Measurements from ENCODE around the gene ATP2A2.

ATP2A2 gene

DNA sequence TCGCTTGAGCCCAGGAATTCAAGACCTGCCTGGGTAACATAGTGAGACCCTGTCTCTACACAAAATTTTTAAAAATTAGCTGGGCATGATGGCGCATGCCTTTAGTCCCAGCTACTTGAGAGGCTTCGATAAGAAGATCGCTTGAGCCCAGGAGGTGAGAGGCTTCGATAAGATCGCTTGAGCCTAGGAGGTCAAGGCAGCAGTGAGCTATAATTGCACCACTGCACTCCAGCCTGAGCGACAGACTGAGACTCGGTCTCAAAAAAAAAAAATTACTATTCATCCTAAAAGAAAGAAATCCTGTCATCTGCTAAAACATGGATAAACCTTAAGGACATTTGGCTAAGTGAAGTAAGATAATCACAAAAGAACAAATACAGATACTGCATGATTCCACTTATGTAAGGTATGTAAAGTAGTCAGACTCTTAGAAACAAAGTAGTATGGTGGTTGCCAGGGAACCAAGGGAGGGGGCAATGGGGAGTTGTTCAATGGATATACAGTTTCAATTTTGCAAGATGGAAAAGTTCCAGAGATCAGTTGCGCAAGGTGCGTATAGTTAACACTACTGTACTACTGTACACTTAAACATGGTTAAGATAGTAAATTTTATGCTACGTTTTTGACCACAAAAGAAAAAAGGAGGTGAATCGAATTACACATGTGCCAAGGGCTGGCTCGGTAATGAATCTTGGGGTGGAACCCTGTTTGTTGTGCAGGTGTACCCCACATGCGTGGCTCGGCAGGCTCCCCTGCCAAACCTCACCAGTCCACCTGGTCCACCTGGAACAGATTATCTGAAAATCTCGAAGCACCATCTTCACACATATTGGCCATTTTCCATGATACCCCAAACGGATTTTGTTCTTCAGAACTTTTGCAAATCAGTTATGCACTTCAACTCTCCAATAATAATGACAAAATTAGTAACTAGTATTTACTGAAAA, 18.3 kb upstream of the ATP2A2 start:
- DNase-seq = no peak

DNA sequence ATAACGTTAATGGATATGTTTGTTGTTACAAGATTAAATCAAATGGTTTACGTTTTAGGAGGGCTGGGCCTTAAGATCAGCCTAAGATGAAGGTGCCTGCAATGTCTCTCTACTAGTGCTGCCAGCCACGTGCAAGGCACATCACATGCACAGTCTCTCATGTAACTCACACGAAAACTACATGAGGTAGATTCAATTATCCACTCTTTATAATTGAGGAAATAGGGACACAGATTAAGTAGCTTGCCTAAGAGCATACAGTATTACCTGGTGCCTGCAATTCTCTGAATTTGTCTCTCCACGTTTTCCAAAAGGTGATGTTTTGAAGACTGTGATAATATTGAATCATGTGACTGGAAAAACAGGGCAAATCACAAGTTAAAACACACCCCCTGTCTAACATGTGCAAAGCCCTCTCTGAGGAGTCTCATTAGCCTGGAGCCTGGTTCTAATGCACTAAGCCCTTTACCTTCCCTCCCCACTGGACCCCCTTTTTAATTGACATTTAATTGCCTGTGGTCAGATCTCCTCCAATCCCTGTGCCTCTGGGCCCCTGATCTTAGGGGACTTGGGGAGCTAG, 14.6 kb upstream of the ATP2A2 start:
- DNase-seq = no peak

DNA sequence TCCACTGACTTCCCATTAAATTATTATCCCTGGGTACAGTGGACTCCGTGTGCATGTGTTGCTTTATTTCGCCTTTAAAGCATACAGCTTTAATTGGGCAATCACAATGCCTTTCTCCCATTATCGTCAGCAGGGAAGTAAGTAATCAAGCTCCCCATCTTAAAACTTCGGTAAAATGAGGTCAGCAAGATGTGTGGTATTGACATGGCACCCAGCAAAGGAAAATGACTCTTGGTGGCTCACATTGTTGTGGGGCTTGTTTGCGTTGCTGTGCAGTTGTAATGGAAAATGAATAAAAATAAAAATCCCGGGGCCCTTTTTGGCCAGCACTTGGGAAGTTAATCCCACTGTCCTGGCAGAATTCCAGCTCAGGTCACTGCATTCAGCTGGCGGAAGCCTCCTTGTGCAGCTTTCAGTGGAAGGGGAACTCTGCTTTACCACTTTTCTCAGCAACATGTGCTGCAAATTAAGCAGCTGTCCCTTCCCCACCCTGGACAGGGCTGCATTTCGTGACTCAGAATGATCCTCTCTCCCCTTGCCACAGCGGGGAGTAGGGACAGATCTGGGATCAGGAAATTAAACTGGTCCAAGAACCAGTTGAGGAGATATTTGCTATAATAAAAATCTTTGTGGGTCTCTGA, 13.9 kb upstream of the ATP2A2 start:
- DNase-seq = no peak

DNA sequence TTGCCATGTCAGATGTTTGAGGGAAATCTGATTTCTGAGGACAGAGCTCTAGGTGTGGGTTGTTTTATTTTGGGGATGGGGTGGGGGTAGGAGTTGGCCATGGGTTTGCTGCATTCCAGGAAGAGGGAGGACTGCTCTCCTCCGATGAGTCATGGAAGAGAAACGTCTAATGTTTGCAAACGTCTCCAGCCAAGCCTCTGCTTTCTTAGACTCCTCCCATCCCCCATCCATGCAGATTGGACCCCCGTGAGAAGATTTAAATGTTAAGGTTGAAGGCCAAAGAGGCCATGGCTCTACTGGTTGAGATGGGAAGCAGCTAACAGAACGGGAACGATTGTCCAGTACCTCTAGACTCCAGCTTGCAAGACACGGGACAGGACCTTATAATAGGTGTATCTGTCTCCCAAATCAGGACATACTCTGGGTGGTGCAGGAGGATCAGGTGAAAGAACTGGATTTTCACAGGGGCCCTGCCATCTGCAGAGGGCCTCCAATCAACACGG, 11.4 kb upstream of the ATP2A2 start:
- no peak for DNase-seq

DNA sequence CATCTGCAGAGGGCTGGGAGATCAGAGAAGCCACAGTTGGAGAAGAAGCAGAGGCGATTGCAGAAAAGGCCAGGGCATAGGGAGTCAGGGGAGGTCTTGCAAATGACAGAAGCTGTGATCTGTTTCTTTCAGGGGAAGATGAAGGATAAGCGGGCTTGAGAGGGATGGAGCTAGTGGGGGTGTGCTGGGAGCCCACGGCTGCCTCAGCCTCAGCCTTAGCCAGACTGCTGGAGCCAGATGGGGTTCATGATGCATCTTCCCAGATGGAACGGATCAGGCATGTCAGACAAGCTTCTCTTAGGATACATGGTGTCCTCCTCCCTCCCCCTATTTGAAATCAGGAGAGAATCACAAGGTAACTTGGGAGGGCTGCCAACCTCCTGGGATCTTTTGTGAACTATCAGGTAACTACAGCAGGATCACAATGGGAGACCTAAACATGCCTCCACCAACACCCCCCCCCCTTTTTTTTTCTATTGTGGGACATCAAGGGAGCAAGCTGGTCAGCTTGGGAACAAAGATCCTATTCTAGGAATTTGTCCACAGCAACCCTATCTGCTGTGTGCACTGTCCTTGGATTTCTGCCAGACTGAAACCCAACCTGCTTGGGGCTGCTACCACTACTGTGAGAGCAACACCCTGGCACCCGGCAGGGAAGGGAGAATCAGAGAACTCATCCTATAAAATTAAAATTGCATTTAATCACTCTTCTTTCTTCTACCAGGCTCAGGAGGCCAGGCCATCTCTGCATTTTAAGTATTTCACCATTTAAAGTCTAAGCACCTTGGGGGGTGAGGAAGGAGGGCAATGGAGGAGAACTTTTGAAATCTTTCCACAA, 10.7 kb upstream of the ATP2A2 start:
- peak; percentile 82 for DNase-seq

DNA sequence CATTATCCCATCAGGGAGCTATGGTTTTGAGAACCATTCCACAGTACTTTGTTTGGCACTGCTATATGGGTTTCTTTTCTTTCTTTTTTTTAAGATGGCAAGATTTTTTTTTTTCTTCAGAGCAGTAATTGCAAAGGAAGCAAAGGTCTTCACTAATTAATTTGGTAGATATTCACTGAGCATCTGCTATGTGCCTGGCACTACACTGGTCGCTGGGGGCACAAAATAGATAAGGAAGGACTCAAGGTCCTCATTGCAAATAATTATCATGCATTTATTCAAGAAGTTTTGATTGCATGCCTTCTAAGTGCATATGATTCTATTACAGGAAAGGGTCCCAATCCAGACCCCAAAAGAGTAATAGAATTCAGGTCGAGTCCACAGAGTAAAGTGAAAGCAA, 10.0 kb upstream of the ATP2A2 start:
- no peak for DNase-seq

DNA sequence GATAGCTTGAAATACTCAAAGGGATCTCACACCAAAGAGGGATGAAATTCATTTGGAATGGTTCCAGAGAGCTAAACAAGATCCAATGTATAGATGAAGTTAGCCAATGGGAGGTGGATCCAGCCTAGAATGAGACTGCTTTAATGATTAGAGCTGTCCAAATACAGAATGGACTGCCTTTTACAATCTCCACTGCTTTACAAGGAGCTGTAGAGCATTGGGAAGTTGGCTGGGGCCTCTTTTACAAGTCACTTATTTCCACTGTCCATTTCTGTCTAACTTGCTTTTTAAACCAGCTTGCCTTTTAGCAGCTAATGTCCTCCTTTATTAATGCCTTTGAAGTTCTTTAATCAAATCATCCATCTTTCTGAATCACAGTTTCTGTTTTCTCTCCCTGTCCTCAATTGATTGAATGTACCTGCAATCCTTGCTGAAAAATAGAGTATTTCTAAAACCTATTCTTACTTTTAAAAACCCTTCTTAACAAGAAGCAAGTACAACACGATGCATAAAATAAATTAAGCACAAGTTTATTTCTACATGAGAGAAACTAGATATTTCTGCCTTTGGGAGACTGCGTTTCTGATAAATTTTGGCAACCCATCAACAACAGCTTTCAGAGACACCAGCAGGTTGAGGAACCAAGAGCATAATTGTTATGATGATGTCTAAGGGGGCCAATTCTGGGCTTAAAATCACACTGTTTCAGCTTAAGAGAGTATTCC, 3.4 kb upstream of the ATP2A2 start:
- DNase-seq = no peak

DNA sequence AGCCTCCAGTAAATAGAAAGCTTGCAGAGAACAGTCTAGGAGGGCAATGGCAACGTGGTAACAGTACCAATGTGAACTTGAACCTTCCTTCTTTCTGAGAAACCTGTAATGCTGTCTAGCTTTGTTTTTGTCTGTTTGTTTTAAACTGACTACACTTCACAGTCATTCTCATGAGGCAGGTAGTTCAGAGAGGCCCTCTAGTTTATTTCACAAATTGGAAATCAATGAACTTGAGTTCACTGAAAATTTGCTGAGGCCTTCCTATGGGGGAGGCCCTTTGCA, 2.9 kb upstream of the ATP2A2 start:
- DNase-seq = no peak

DNA sequence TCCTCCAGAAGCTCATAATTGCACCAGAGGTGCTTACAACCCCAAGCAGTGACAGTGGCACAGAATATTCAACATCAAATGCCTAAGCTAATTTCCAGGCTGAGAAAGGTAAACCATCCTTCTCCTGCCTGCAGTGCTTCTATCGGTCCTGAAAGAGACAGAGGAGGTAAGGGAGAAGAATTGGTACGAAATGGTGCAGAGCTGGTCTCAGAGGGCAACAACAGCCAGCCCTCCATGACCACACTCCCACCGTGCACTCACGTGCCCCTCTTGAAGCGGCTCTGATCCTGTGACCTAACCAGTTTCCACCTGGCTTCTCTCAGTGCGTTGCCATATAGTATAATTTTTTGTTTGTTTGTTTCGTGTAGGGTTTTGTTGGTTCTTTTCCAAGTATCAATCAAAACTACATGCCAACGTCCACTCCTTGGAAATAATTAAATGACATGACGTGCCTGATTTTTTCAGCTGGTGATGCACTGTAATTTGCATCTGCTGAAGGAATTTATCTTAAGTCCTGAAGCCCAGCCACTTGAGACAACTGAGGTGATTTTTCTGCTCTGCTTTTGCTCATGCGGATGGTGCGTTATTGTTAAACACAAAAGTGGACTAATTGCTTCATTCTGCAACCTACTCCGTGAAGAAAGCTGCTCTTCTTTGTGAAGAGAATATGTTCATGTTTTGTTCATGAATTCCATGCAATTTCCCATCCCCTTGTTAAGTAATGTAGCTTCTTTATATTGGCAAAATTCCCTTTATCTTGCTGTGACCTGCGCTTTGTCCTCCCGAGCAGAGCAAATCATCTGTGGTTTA, 1.3 kb upstream of the ATP2A2 start:
- DNase-seq = no peak

DNA sequence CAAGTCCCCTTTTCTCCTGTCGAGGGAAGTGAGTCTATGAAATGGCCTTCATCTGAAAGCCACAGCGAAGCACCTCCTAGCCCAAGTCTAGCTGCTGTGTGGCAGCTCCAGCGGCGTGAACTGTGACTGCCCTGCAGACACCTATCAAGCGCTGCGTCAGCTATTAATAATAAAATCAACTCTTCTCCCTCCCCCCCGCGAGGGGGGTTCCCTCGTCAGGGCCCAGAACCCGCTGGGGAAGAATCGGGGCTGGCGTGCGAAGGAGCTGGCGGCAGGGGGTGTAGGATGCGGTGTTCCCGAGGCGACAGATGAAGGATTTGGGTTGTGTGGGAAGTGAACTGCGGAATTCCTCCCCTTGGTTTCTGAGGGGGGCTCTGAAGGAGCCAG, 662 bp upstream of the ATP2A2 start:
- no peak for DNase-seq

DNA sequence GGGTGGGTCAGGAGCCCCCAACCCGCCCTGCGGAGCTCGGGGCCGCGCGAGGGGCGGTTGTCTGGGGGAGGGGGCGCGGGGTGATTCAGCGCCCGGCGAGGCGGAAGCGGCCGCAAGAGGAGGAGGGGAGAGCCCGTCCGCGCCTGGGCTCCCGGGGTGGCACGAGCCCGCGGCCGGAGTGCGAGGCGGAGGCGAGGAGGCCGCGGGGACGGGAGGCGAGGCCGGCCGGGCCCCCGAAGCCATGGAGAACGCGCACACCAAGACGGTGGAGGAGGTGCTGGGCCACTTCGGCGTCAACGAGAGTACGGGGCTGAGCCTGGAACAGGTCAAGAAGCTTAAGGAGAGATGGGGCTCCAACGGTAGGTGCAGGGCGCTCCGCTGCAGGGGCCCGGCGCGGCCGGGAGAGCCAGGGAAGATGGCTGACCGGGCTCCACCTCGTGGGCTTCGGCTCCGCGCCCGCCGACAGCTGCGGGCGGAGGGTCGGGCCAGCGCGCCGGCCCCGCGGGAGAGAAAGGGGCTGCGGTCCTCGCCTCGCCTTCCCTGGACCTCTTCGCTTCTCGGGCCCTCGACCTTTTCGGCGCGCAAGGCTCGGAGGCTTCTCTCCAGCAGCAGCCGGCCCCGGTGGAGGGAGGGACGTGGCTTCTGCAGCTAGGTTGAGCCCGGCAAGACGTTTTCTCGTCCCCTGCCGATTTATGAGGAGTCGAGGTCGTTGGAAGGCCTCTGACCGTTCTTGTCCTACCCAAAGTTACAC, 677 bp downstream of the ATP2A2 start:
- DNase-seq = no peak

DNA sequence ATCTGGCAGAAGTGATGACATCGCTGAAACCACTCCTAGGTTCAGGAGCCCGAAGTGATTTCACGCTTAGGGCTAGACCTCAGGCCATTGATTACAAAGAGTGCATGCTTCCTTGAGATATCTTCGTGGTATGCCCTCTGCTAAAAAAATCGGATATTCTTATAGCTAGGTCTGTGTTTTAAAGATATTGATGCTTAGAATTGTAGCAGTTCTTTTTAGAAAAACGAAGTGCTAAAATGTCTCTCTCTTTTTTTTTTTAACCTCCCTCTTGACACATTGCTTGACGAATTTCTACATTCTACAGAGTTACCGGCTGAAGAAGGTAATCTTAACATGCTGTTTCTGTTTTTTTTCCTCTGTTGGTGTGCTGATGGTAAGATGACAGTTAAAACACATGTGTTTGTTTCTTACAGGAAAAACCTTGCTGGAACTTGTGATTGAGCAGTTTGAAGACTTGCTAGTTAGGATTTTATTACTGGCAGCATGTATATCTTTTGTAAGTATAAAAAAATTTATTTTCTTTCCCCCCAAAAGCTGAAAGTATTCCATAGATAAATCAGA, 1.3 kb downstream of the ATP2A2 start:
- no peak for DNase-seq

DNA sequence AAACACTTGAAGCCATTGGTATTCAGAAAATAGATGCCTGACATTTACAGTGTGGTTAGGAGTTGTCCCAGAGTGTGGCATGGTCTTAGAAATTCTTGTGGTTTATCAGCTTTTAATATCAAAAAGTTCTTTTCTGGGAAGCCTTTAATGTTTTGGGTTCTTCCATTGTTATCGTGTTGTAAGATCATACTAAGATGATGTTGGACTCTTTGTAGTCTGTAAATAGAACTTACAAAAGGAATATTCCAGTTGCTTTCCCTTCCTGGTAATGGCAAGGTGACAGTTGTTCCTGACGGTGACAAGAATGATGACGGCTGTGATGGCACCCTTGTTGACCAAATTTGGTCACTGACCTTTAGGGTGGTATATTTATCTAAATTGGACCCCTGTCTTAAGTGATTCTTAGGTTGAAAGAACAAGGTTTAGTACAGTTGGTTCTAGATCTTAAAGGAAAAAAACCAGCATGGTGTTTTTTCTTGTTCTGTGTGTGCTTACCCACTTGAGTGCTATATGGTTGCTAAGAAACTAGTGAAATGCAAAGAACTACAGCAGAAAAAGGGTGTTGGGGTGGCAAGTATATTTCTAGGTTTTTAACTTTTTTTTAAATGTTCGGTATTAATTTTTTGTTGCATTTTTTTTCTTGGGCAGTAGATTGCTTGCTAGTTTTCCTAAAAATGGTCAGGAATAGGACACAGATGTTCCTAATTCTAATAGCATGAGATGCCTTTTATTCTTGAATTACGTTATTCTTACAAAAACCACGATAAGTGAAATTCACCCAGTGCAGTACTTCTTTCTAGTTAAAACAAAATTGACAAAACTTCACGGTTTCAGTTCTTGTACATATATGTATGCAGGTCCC, 2.1 kb downstream of the ATP2A2 start:
- no peak for DNase-seq

DNA sequence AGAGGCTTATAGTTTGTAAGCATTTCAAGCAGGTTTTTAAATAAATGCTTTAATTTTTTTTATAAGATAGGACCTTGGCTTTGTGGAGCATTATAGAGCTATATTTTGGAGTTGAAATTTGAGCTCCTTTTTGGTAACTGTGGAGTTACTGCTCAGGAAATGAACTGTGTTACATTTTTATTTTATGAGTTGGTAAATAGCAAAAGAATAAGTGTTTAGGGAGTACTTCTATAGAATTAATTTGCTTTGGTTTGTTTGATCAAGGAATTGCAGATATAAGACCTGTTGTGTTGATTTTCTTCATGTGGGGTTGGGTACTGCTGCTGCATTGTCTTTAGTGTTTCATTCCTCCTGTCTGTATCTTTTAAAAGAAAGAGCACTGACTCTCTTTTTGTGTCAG, 3.5 kb downstream of the ATP2A2 start:
- no peak for DNase-seq

DNA sequence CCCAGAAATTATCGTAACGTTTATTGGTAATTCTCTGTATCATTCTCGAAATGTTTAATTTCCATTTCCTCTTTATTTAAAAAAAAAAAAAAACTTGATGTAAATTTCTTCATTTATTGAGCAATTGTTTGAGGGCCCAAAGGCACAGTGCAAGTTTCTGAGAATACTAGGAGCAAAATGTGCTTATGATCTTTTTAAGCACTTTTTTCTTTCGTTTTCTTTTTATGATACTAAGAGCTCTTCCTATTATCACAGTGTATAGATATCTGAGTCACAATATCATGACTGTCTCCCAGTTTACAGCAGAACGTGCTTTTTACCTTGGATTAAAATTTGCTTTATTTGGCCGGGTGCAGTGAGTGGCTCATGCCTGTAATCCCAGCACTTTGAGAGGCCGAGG, 5.6 kb downstream of the ATP2A2 start:
- no peak for DNase-seq

DNA sequence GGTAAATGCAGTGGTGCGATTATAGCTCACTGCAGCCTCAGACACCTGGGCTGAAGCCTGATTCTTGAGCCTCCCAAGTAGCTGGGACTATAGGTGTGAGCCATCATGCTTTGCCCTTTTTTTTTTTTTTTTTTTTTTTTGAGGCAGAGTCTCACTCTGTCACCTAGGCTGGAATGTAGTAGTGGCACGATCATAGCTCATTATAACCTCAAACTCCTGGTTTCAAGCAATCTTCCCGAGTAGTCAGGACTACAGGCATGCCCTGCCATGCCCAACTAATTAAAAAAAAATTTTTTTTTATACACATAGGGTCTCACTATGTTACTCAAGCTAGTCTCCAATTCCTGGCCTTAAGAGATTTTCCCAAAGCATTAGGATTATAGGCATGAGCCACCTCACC, 6.9 kb downstream of the ATP2A2 start:
- no peak for DNase-seq

DNA sequence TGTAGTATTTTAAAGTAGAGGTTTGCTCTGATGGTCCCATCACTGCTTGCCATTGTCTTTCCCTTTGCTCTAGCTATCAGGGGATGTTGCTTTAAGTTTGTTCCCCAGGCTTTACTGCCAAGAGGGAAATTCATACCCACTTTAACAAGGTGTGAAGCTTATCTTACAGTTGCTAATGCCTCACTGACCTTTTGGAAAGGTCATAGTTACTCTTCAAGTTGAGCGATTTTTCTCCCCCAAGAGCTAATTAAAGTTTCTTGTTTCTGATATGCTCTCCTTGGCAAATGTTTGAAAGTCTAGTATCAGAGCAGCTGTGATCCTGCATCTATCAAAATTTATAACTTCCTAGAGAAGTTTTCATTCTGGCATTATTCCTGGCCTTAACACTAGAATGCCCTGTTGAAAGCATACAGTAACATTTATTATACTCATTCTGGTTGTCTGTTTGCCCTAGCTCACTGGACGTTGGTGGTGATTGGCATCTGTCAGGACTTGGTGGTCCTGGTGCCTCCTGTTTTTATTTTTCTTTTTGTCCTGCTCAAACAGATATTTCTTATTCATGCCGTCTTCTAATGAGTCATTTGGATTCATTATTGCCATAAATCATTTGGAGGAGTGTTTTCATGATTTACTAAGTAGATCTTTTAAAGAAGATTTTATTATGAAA, 8.1 kb downstream of the ATP2A2 start:
- no peak for DNase-seq

DNA sequence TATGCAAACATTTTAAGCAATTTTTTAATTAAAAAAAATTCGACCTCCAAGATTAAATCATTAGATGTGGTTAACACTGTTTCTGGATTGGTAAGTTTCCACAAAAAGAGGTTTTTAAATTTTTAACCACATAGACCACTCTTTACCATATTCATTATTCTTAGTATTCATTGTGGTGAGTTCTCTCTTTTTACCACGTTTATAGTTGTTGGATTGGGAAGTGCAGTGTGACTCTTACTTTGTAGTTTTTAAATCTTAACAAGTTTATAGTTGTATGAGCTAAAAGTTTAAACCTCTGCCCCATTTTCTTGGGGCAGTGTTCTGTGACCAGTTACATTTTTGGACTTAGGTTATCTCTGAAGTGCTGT, 8.6 kb downstream of the ATP2A2 start:
- DNase-seq = no peak
